HCT116 (cell line): Measurements from ENCODE around the gene MOB3B. TPM values are rescaled to one million over a fixed set of nuclear protein-coding genes. Genes with fewer than 3 reads are reported as not detected.

Experiments used
- ATAC-seq: fragments of 200-7000 bp; cut with Tn5 transposase; 2 replicates; pipeline ENCODE4 v1.9.1; 2020; ENCODE audit warnings: mild to moderate bottlenecking, moderate library complexity
- BruUV-seq: library from RNA; stranded (reverse); fragments of 400-500 nt; replicated peaks from 2 replicates; lab custom pipeline; 2021; lab: Mats Ljungman, UMichigan
- CTCF ChIA-PET: fragments of 300-600 bp; sonication (Branson Sonifier 250); formaldehyde crosslinking; loops from one replicate; lab custom pipeline; 2021; ENCODE audit warnings: antibody characterized with exemption; lab: Charles Lee
- POLR2A ChIA-PET: fragments of 300-600, 350-600 bp; sonication (Branson Sonifier 250); formaldehyde crosslinking; loops from one replicate; lab custom pipeline; 2021; ENCODE audit warnings: antibody characterized with exemption; lab: Charles Lee
- RAD21 ChIA-PET, 2 experiments: fragments of 300-600 bp; sonication (Branson Sonifier 250); formaldehyde crosslinking; loops; one replicate each; lab custom pipeline; 2023; ENCODE audit warnings: low total read pairs in 2 of 2; ENCODE audit not compliant: uncharacterized antibody in 2 of 2, unreplicated experiment in 2 of 2, low non-redundant PET in 1 of 2; lab: Charles Lee
- DNase-seq: peaks from one replicate; pipeline ENCODE4 v3.0.0-alpha.2; 2010; ENCODE audit warnings: low read depth, low spot score
- H2AFZ ChIP-seq: fragments of 200-600 bp; shearing (Covaris generic), sonication (generic); 2 replicates; pipeline ENCODE4 v1.6.1; 2017; ENCODE audit warnings: low read depth, mixed run types, mixed read lengths, antibody characterized with exemption, low read length; ENCODE audit not compliant: poor library complexity, severe bottlenecking
- H3K27ac ChIP-seq: 2 replicates; pipeline ENCODE4 v1.5.1; 2012; ENCODE audit warnings: low read depth, low read length
- H3K27me3 ChIP-seq: fragments of 200-600 bp; sonication (generic); 2 replicates; pipeline ENCODE4 v1.6.1; 2016; ENCODE audit warnings: mixed run types, low read length, mixed read lengths; ENCODE audit not compliant: insufficient read depth
- H3K36me3 ChIP-seq, 2 experiments: fragments of 200-500 bp in 1 of 2; fragments of 200-600 bp in 1 of 2; sonication (Bioruptor generic) in 1 of 2; sonication (generic) in 1 of 2; 2 replicates each; pipeline versions ENCODE4 v1.5.1 to v1.6.1; 2014 to 2016; ENCODE audit warnings: low read length in 2 of 2, inconsistent platforms in 1 of 2, mixed read lengths in 1 of 2, mixed run types in 1 of 2; ENCODE audit not compliant: insufficient read depth in 2 of 2, control insufficient read depth in 1 of 2
- H3K4me1 ChIP-seq, 2 experiments: fragments of 200-600 bp in 1 of 2; sonication (generic) in 1 of 2; 2 replicates each; pipeline versions ENCODE4 v1.5.1 to v1.6.1; 2012 to 2017; ENCODE audit warnings: low read length in 2 of 2, inconsistent platforms in 1 of 2, mild to moderate bottlenecking in 1 of 2, mixed read lengths in 1 of 2, mixed run types in 1 of 2, moderate library complexity in 1 of 2; ENCODE audit not compliant: insufficient read depth in 2 of 2, control insufficient read depth in 1 of 2
- H3K4me2 ChIP-seq: fragments of 200-600 bp; sonication (generic); 2 replicates; pipeline ENCODE4 v1.6.1; 2017; ENCODE audit warnings: mixed run types, low read length, mixed read lengths
- H3K4me3 ChIP-seq, 2 experiments: fragments of 200-600 bp in 1 of 2; sonication (generic) in 1 of 2; replicated peaks in 1 of 2; 2 replicates each; pipeline ENCODE4 v1.5.1; 2011 to 2016; ENCODE audit warnings: low read length in 2 of 2, control low read depth in 1 of 2, low read depth in 1 of 2, mild to moderate bottlenecking in 1 of 2, mixed read lengths in 1 of 2, mixed run types in 1 of 2
- H3K79me2 ChIP-seq: fragments of 200-600 bp; sonication (generic); 2 replicates; pipeline ENCODE4 v1.6.1; 2017; ENCODE audit warnings: mild to moderate bottlenecking, mixed run types, low read length, moderate library complexity, mixed read lengths; ENCODE audit not compliant: insufficient read depth
- H3K9ac ChIP-seq: fragments of 200-600 bp; sonication (generic); 2 replicates; pipeline ENCODE4 v1.6.1; 2016; ENCODE audit warnings: low read length, mixed read lengths
- H3K9me2 ChIP-seq: fragments of 200-600 bp; sonication (generic), shearing (Covaris generic); 2 replicates; pipeline ENCODE4 v1.6.1; 2017; ENCODE audit warnings: mixed run types, mild to moderate bottlenecking, moderate library complexity; ENCODE audit not compliant: insufficient read depth
- H3K9me3 ChIP-seq, 2 experiments: fragments of 200-500 bp in 1 of 2; fragments of 200-600 bp in 1 of 2; sonication (Bioruptor generic) in 1 of 2; sonication (generic) in 1 of 2; 2 replicates each; pipeline ENCODE4 v1.6.1; 2014 to 2017; ENCODE audit warnings: low read length in 2 of 2, mixed read lengths in 2 of 2, inconsistent platforms in 1 of 2, low read depth in 1 of 2, mild to moderate bottlenecking in 1 of 2, mixed run types in 1 of 2, moderate library complexity in 1 of 2; ENCODE audit not compliant: control insufficient read depth in 1 of 2, insufficient read depth in 1 of 2
- H4K20me1 ChIP-seq: fragments of 200-600 bp; sonication (generic), shearing (Covaris generic); 2 replicates; pipeline ENCODE4 v1.6.1; 2017; ENCODE audit warnings: mixed run types, mild to moderate bottlenecking, moderate library complexity; ENCODE audit not compliant: insufficient read depth
- RAD21 ChIP-seq: IDR thresholded peaks from 2 replicates; pipeline ENCODE4 v1.6.1; 2012; ENCODE audit warnings: low read depth, mild to moderate bottlenecking
- REST ChIP-seq: IDR thresholded peaks from 2 replicates; pipeline ENCODE4 v1.6.1; 2012; ENCODE audit warnings: low read depth
- SP1 ChIP-seq: IDR thresholded peaks from 2 replicates; pipeline ENCODE4 v1.6.1; 2012; ENCODE audit warnings: low read depth
- SRF ChIP-seq: IDR thresholded peaks from 2 replicates; pipeline ENCODE4 v1.6.1; 2012; ENCODE audit warnings: low read depth
- ZBTB33 ChIP-seq: IDR thresholded peaks from 2 replicates; pipeline ENCODE4 v1.6.1; 2011; ENCODE audit warnings: mild to moderate bottlenecking, low read length, moderate library complexity; ENCODE audit not compliant: insufficient replicate concordance; ENCODE audit errors: extremely low read depth
- intact Hi-C: fragments of 100-400 bp; cut with micrococcal nuclease; formaldehyde crosslinking; loops from 2 replicates; pipeline ENCODE4 v1.10.0; 2022
- total RNA-seq: library from RNA; stranded (reverse); gene quantifications from one replicate; pipeline ENCODE4 v1.2.1, GENCODE V29; 2021; ENCODE audit not compliant: unreplicated experiment

MOB3B gene
- total RNA-seq, 1 experiment from 2014 or later, result 1.2 TPM

- CTCF ChIA-PET, result no interaction called here
- Histone ChIP-seq H3K27ac (no peak overlapping the region), H4K20me1 (no peaks in the 10 kb centered on the region), H3K36me3 (no peaks in the 10 kb centered on the region)
- intact Hi-C loops, result no loop called here
- TF ChIP-seq RAD21 (no peak), REST (no peak), ZBTB33 (no peak), SP1 (no peak), SRF (no peak)
- TF ChIP-seq, all 23 proteins: peak for 0
- no TSS peak for BruUV-seq
- RAD21 ChIA-PET, result no interaction called here
- Histone ChIP-seq H3K27me3 (0 out of 2 replicates have a peak, but pooled peaks cover 6% of the 10 kb centered on the region), H3K79me2 (no peaks in the 10 kb centered on the region), H3K9ac (no peak overlapping the region), H3K4me3 (no peak overlapping the region), H3K4me1 (no peaks in the 10 kb centered on the region), H3K9me3 (no peaks in the 10 kb centered on the region), H3K9me2 (no peaks in the 10 kb centered on the region), H3K4me2 (no peak overlapping the region), H2AFZ (no peak overlapping the region)
- no peak for ATAC-seq
- DNase-seq, result no peak
- POLR2A ChIA-PET, result no interaction called here
These were observed 226.4 kb downstream of the MOB3B start for GRCh38 chr9:27303219-27303618.
